Retinal pigment epithelial cell (primary cell): ENCODE measurements around the gene TMEM44.
"Not testable (repeated sequence)": the region's sequence is repeated elsewhere in the genome, so short reads cannot be mapped to it uniquely, and the experiment has no call there.

ENCODE experiments used
- DNase-seq: peaks from one replicate; pipeline ENCODE4 v3.0.0-alpha.2; 2010; ENCODE audit warnings: low read depth
- H3K4me3 ChIP-seq: 2 replicates; pipeline ENCODE4 v1.5.1; 2011; ENCODE audit warnings: mild to moderate bottlenecking, low read length, control low read depth, moderate library complexity
- CTCF ChIP-seq: conservative IDR thresholded peaks from 2 replicates; pipeline ENCODE4 v1.5.1; 2011; ENCODE audit warnings: low read depth, low read length, control low read depth, inconsistent platforms

TMEM44 gene

DNA sequence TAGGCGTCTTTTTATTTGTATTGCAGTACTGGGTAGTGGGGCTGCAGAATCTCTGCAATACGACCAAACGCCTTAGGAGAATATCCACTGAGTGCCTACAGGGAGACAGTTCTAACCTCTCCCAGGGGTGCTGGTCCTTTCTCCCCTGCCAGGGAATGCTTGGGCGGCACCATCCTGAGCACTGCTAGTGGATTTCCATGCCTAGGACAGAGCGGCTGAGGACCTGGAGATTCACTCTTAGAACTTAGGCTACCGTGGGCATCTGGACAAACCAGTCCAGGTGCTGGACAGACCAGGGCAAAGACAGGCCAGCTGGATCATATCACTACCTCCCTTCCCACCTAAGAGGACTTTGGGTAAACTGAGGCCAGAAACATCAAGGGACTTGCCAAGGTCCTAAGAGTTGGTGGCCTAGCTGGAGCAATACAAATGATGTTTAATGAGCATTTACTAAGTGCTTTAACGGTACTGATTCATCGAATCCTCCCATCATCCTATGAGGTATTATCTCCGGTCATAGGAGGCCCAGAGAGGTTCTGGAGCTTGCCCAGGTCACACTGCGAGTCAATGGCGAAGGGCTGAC is 902 bp downstream of the TMEM44 start:
- no peak for TF ChIP-seq CTCF
- H3K4me3 ChIP-seq = peak overlapping the region; percentile 76
- DNase-seq = no peak

DNA sequence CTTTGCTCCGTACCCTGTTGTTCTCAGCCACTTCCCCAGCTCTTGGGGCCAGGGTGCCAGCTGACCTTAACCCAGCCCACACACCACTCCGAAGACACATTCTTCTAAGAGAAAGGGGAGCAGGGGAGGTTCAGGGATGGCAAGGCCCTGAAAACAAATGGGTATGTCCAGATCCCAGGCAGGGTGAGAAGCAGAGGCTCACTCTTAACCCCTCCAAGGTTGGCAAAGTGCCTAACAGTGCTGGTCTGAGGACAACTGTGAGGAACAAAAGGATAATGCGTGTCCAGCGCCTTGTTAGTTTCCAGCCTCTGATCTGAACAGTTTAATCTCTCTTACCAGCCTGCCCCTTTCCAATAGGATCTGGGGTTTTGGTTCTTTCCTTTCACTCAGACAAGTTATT is 1.5 kb downstream of the TMEM44 start:
- H3K4me3 ChIP-seq = no peak overlapping the region
- no peak for DNase-seq
- TF ChIP-seq CTCF = no peak

DNA sequence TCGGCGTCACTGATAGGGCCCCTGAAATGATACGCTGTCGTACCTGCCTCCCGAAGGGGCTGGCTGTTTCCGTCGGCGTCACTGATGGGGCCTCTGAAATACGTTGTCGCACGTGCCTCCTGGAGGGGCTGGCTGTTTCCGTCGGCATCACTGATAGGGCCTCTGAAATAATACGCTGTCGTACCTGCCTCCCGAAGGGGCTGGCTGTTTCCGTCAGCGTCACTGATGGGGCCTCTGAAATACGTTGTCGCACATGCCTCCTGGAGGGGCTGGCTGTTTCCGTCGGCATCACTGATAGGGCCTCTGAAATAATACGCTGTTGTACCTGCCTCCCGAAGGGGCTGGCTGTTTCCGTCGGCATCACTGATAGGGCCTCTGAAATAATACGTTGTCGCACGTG is 2.5 kb downstream of the TMEM44 start:
- not testable (repeated sequence) for DNase-seq, H3K4me3 ChIP-seq

DNA sequence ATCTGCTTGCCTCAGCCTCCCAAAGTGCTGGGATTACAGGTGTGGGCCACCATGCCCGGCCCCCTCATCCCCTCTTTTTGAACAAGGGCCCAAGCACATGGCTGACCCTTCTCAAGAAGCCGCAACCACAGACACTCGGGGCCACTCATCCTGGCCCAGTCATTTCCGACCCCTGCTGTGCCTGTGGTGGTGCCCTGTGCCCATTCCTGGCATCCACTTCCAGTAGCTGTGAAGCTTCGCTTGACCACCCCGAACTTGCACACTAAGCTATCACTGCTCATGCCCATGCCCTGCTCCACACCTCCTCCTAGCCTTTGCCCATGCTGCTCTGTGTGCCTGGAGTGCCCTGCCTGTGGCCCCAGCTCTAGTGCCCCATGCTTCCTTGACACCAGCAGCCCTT is 8.3 kb downstream of the TMEM44 start:
- no peak for DNase-seq
- no peak overlapping the region for H3K4me3 ChIP-seq
- no peak for TF ChIP-seq CTCF

GRCh38 chr3:194623449-194624290 is 9.5 kb downstream of the TMEM44 start:
- DNase-seq = no peak
- no peak overlapping the region for H3K4me3 ChIP-seq
- no peak for TF ChIP-seq CTCF

DNA sequence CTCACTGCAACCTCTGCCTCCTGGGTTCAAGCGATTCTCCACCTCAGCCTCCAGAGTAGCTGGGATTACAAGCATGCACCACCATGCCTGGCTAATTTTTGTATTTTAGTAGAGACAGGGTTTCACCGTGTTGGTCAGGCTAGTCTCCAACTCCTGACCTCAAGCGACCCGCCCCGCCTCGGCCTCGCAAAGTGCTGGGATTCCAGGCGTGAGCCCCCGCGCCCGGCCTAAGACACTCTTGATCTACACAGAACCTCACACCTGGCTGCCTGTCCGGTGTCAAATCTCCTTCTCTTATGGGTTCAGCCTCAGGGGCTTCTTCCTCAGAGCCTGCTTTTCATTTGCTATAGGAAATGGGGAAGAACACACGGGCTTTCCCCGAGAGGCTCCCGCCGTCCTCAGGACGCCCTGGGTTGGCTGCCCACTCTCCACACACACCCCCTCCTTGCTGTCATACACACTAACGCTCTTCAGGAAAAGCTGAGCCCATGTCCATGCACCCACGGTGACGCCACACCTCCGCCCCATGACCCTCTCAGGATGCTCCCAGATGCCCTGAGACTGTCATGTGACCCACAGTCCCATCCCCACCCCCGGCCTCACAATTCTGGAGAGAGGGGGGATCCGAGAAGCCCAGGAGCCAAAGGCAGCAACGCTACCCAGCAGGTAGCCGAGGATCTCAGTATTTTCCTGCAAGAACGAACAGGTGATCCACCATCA is 10.4 kb downstream of the TMEM44 start:
- DNase-seq = no peak
- no peak for TF ChIP-seq CTCF
- no peak overlapping the region for H3K4me3 ChIP-seq

DNA sequence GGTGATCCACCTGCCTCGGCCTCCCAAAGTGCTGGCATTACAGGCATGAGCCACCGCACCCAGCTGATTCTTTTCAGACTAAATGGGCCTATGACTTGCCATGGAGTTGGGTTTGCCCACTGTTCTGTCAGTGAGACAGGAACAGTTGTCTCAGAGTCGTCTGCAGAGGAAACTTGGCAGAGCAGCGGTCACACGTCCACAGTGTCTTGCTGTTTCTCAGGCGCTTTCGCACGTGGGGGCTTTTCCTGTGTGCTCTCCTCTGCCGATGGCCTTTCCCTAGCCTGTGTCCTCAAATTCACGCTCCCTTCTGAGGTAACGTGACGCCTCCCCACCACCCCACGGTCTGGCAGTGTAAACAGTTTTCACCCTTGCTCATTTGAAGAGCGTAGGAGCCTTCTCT is 11.3 kb downstream of the TMEM44 start:
- no peak overlapping the region for H3K4me3 ChIP-seq
- no peak for TF ChIP-seq CTCF
- no peak for DNase-seq
